Activated CD4-positive, alpha-beta T cell treated with anti-CD3 and anti-CD28 coated beads, Interleukin-2, amount 10 ng/mL, durations not matched to agents 7 days and 5 days (primary cell): ENCODE measurements around the gene TTLL7. TPM values are rescaled to one million over a fixed set of nuclear protein-coding genes. Genes with fewer than 3 reads are reported as not detected.

Source experiments
- CTCF ChIA-PET: fragments of 350-600 bp; sonication (Branson Sonifier 250); formaldehyde crosslinking; loops from one replicate; lab custom pipeline; 2021; ENCODE audit warnings: antibody characterized with exemption; lab: Charles Lee
- POLR2A ChIA-PET: fragments of 350-600 bp; sonication (Branson Sonifier 250); formaldehyde crosslinking; loops from one replicate; lab custom pipeline; 2021; ENCODE audit warnings: antibody characterized with exemption; lab: Charles Lee
- DNase-seq: peaks from one replicate; pipeline ENCODE4 v3.0.0-alpha.2; 2020
- H3K27ac Mint-ChIP-seq: one replicate; pipeline ENCODE4 v1.8.0; 2021; ENCODE audit warnings: mild to moderate bottlenecking, moderate library complexity, mixed read lengths
- H3K27me3 Mint-ChIP-seq: one replicate; pipeline ENCODE4 v1.8.0; 2021; ENCODE audit warnings: mixed read lengths
- H3K36me3 Mint-ChIP-seq: one replicate; pipeline ENCODE4 v1.8.0; 2021; ENCODE audit warnings: low read depth, mixed read lengths
- H3K4me1 Mint-ChIP-seq: one replicate; pipeline ENCODE4 v1.8.0; 2021; ENCODE audit warnings: mixed read lengths
- H3K4me3 Mint-ChIP-seq: one replicate; pipeline ENCODE4 v1.8.0; 2021; ENCODE audit warnings: mild to moderate bottlenecking, moderate library complexity, mixed read lengths
- H3K9me3 Mint-ChIP-seq: one replicate; pipeline ENCODE4 v1.8.0; 2021; ENCODE audit warnings: mixed read lengths
- total RNA-seq, 2 experiments: library from RNA; stranded (reverse); gene quantifications; one replicate each; pipeline ENCODE4 v1.2.3, GENCODE V29; 2021

TTLL7 gene
- total RNA-seq, 2 experiments from 2014 or later, result 4.1 to 4.2 TPM

- H3K4me1 Mint-ChIP-seq, result peaks cover 13% of the 10 kb centered on the region
- peaks cover 1% of the 10 kb centered on the region for H3K36me3 Mint-ChIP-seq
- H3K4me3 Mint-ChIP-seq, result no peak overlapping the region
- no peak overlapping the region for H3K27ac Mint-ChIP-seq
- ChIA-PET POLR2A (no interaction called here), CTCF (no interaction called here)
- DNase-seq, result no peak
- no peaks in the 10 kb centered on the region for H3K9me3 Mint-ChIP-seq
- no peaks in the 10 kb centered on the region for H3K27me3 Mint-ChIP-seq
These were observed 153.4 kb downstream of the TTLL7 start for GRCh38 chr1:83845437-83846071.

GRCh38 chr1:83844546-83844945 lies 154.4 kb downstream of the TTLL7 start:
- Mint-ChIP-seq H3K4me3 (no peak overlapping the region), H3K36me3 (peaks cover 1% of the 10 kb centered on the region), H3K27ac (no peak overlapping the region), H3K9me3 (no peaks in the 10 kb centered on the region), H3K4me1 (peaks cover 4% of the 10 kb centered on the region), H3K27me3 (no peaks in the 10 kb centered on the region)
- no peak for DNase-seq
- ChIA-PET CTCF (no interaction called here), POLR2A (no interaction called here)

GRCh38 chr1:83839566-83840173 lies 159.3 kb downstream of the TTLL7 start:
- Mint-ChIP-seq H3K4me1 (no peaks in the 10 kb centered on the region), H3K4me3 (no peak overlapping the region), H3K27ac (no peak overlapping the region), H3K27me3 (no peaks in the 10 kb centered on the region), H3K36me3 (peaks cover 1% of the 10 kb centered on the region), H3K9me3 (no peaks in the 10 kb centered on the region)
- CTCF ChIA-PET, result no interaction called here
- DNase-seq, result no peak
- POLR2A ChIA-PET, result no interaction called here

- H3K4me3 Mint-ChIP-seq, result no peak overlapping the region
- POLR2A ChIA-PET, result no interaction called here
- no peak overlapping the region for H3K27ac Mint-ChIP-seq
- DNase-seq, result no peak
- H3K27me3 Mint-ChIP-seq, result no peaks in the 10 kb centered on the region
- no peaks in the 10 kb centered on the region for H3K36me3 Mint-ChIP-seq
- H3K4me1 Mint-ChIP-seq, result no peaks in the 10 kb centered on the region
- H3K9me3 Mint-ChIP-seq, result no peaks in the 10 kb centered on the region
- CTCF ChIA-PET, result no interaction called here
These were observed 160.4 kb downstream of the TTLL7 start for GRCh38 chr1:83838573-83838972.

- Mint-ChIP-seq H3K4me1 (no peaks in the 10 kb centered on the region), H3K4me3 (no peak overlapping the region), H3K9me3 (no peaks in the 10 kb centered on the region), H3K36me3 (no peaks in the 10 kb centered on the region), H3K27me3 (no peaks in the 10 kb centered on the region), H3K27ac (no peak overlapping the region)
- no peak for DNase-seq
- ChIA-PET CTCF (no interaction called here), POLR2A (no interaction called here)
These were observed 162.4 kb downstream of the TTLL7 start for GRCh38 chr1:83836543-83836942.

GRCh38 chr1:83834621-83835264 lies 164.2 kb downstream of the TTLL7 start:
- Mint-ChIP-seq H3K36me3 (no peaks in the 10 kb centered on the region), H3K27ac (no peak overlapping the region), H3K4me3 (no peak overlapping the region), H3K4me1 (no peaks in the 10 kb centered on the region), H3K27me3 (no peaks in the 10 kb centered on the region), H3K9me3 (no peaks in the 10 kb centered on the region)
- no peak for DNase-seq
- POLR2A ChIA-PET, result no interaction called here
- CTCF ChIA-PET, result no interaction called here

GRCh38 chr1:83832194-83832593 lies 166.7 kb downstream of the TTLL7 start:
- Mint-ChIP-seq H3K27me3 (no peaks in the 10 kb centered on the region), H3K9me3 (no peaks in the 10 kb centered on the region), H3K36me3 (no peaks in the 10 kb centered on the region), H3K4me3 (no peak overlapping the region), H3K27ac (no peak overlapping the region), H3K4me1 (no peaks in the 10 kb centered on the region)
- DNase-seq, result no peak
- ChIA-PET CTCF (no interaction called here), POLR2A (interaction anchor here (0.6 kb wide), 1 partner anchor 1625 kb away, joined by 3 read pairs; no protein-coding TSS in a partner anchor)

GRCh38 chr1:83829106-83829505 lies 169.8 kb downstream of the TTLL7 start:
- Mint-ChIP-seq H3K4me3 (no peak overlapping the region), H3K27me3 (no peaks in the 10 kb centered on the region), H3K9me3 (no peaks in the 10 kb centered on the region), H3K36me3 (no peaks in the 10 kb centered on the region), H3K4me1 (no peaks in the 10 kb centered on the region), H3K27ac (no peak overlapping the region)
- ChIA-PET POLR2A (no interaction called here), CTCF (interaction anchor here (0.6 kb wide), 1 partner anchor 89 kb away, joined by 3 read pairs; no protein-coding TSS in a partner anchor)
- no peak for DNase-seq

GRCh38 chr1:83828456-83828855 lies 170.5 kb downstream of the TTLL7 start:
- POLR2A ChIA-PET, result no interaction called here
- H3K36me3 Mint-ChIP-seq, result no peaks in the 10 kb centered on the region
- no peak for DNase-seq
- CTCF ChIA-PET, result no interaction called here
- no peak overlapping the region for H3K27ac Mint-ChIP-seq
- H3K27me3 Mint-ChIP-seq, result no peaks in the 10 kb centered on the region
- no peak overlapping the region for H3K4me3 Mint-ChIP-seq
- H3K4me1 Mint-ChIP-seq, result no peaks in the 10 kb centered on the region
- no peaks in the 10 kb centered on the region for H3K9me3 Mint-ChIP-seq

GRCh38 chr1:83827741-83828140 lies 171.2 kb downstream of the TTLL7 start:
- no peaks in the 10 kb centered on the region for H3K27me3 Mint-ChIP-seq
- ChIA-PET CTCF (no interaction called here), POLR2A (no interaction called here)
- H3K4me1 Mint-ChIP-seq, result no peaks in the 10 kb centered on the region
- H3K4me3 Mint-ChIP-seq, result no peak overlapping the region
- no peaks in the 10 kb centered on the region for H3K36me3 Mint-ChIP-seq
- no peaks in the 10 kb centered on the region for H3K9me3 Mint-ChIP-seq
- no peak for DNase-seq
- no peak overlapping the region for H3K27ac Mint-ChIP-seq

- H3K36me3 Mint-ChIP-seq, result no peaks in the 10 kb centered on the region
These were observed 176.7 kb downstream of the TTLL7 start for GRCh38 chr1:83822208-83822607.

GRCh38 chr1:83819436-83819835 lies 179.5 kb downstream of the TTLL7 start:
- H3K4me1 Mint-ChIP-seq, result no peaks in the 10 kb centered on the region
- no peak for DNase-seq

More at GRCh38 chr1:83822208-83822607, 176.7 kb downstream of the TTLL7 start:
- Mint-ChIP-seq H3K27me3 (no peaks in the 10 kb centered on the region), H3K9me3 (no peaks in the 10 kb centered on the region), H3K27ac (no peak overlapping the region), H3K4me1 (no peaks in the 10 kb centered on the region), H3K4me3 (no peak overlapping the region)
- ChIA-PET POLR2A (no interaction called here), CTCF (no interaction called here)
- no peak for DNase-seq

GRCh38 chr1:83818916-83819315 lies 180.0 kb downstream of the TTLL7 start:
- ChIA-PET CTCF (no interaction called here), POLR2A (no interaction called here)
- H3K27ac Mint-ChIP-seq, result no peak overlapping the region
- DNase-seq, result no peak
- no peaks in the 10 kb centered on the region for H3K9me3 Mint-ChIP-seq
- no peaks in the 10 kb centered on the region for H3K4me1 Mint-ChIP-seq
- H3K4me3 Mint-ChIP-seq, result no peak overlapping the region
- H3K27me3 Mint-ChIP-seq, result no peaks in the 10 kb centered on the region
- H3K36me3 Mint-ChIP-seq, result no peaks in the 10 kb centered on the region

More at GRCh38 chr1:83819436-83819835, 179.5 kb downstream of the TTLL7 start:
- Mint-ChIP-seq H3K4me3 (no peak overlapping the region), H3K36me3 (no peaks in the 10 kb centered on the region), H3K27ac (no peak overlapping the region), H3K9me3 (no peaks in the 10 kb centered on the region), H3K27me3 (no peaks in the 10 kb centered on the region)
- ChIA-PET POLR2A (no interaction called here), CTCF (no interaction called here)
